Kidney (tissue), 14 donors: ENCODE data around the gene COL4A2. TPM values are rescaled to one million over a fixed set of nuclear protein-coding genes. Genes with fewer than 3 reads are reported as not detected.
A peak's percentile ranks its signal among the peaks of the same experiment; 100 is the strongest.

Experiments used
- DNase-seq, 5 donors: peaks; one replicate each; pipeline ENCODE4 v3.0.0-alpha.2; 2013 to 2020
- FAIRE-seq: peaks from 2 replicates; lab custom pipeline; 2012; peaks lifted over from hg19 to GRCh38; lab: Jason Lieb, UNC
- H3K27ac ChIP-seq, 2 donors: one replicate each; pipeline ENCODE4 v1.7.0; 2013; ENCODE audit warnings: low read depth in 2 of 2, low read length in 2 of 2, inconsistent platforms in 1 of 2
- H3K27me3 ChIP-seq: one replicate; pipeline ENCODE4 v1.7.1; 2013; ENCODE audit warnings: low read length, inconsistent platforms; ENCODE audit not compliant: control insufficient read depth, insufficient read depth
- H3K36me3 ChIP-seq, 3 donors: one replicate each; pipeline versions ENCODE4 v1.7.0 to v1.7.1; 2013; ENCODE audit warnings: low read length in 3 of 3, control low read depth in 1 of 3, inconsistent platforms in 1 of 3; ENCODE audit not compliant: insufficient read depth in 3 of 3, control insufficient read depth in 2 of 3
- H3K4me1 ChIP-seq, 3 donors: one replicate each; pipeline versions ENCODE4 v1.7.0 to v1.7.1; 2013; ENCODE audit warnings: low read length in 3 of 3, inconsistent platforms in 1 of 3, low read depth in 1 of 3; ENCODE audit not compliant: control insufficient read depth in 2 of 3, insufficient read depth in 2 of 3
- H3K4me3 ChIP-seq, 3 donors: one replicate each; pipeline versions ENCODE4 v1.7.0 to v1.8.1; 2013; ENCODE audit warnings: low read length in 3 of 3, control low read depth in 1 of 3, inconsistent platforms in 1 of 3
- H3K9ac ChIP-seq, 3 donors: one replicate each; pipeline versions ENCODE4 v1.7.0 to v1.7.1; 2013; ENCODE audit warnings: low read length in 3 of 3, control low read depth in 1 of 3, inconsistent platforms in 1 of 3
- H3K9me3 ChIP-seq, 3 donors: one replicate each; pipeline versions ENCODE4 v1.7.0 to v1.7.1; 2013; ENCODE audit warnings: low read length in 3 of 3, control low read depth in 1 of 3, inconsistent platforms in 1 of 3; ENCODE audit not compliant: control insufficient read depth in 2 of 3, insufficient read depth in 1 of 3
- CTCF ChIP-seq: IDR thresholded peaks from 3 replicates; pipeline ENCODE4 v1.5.1; 2012; ENCODE audit warnings: mild to moderate bottlenecking, moderate library complexity, borderline replicate concordance; ENCODE audit not compliant: insufficient read depth; ENCODE audit errors: extremely low read depth
- intact Hi-C: fragments of 100-400 bp; cut with DNase I; formaldehyde crosslinking; loops from one replicate; pipeline ENCODE4 v1.11.1; 2022
- polyA plus RNA-seq: library from polyadenylated mRNA; stranded (reverse); fragments of 350-450 nt; fragmentation: Illumina TruSeq; extraction: RNeasy Lipid Tissue Mini Kit (QIAGEN cat#74804); gene quantifications from one replicate; pipeline ENCODE4 v1.2.3, GENCODE V29; 2014; ENCODE audit warnings: low read depth, low replicate concordance; ENCODE audit not compliant: insufficient read depth
- total RNA-seq: library from RNA; stranded (reverse); fragmentation: NEBNext Ultra II Directional; extraction: Animal tissue kit (Norgen Biotek cat#: 25700); gene quantifications from one replicate; pipeline ENCODE4 v1.2.1, GENCODE V29; 2021
- donor health status: control.
- donor health status: control.
- donor health status: control.
- donor health status: control.
- donor health status: control.
- donor health status: DM: yes; HTN: yes; CAD: no.
- donor health status: Normal renal cell carcinoma (clear cell type).

Gene COL4A2
- total and polyA plus RNA-seq, 2 donors from 2014 or later: 126 to 265 TPM

GRCh38 chr13:110455444-110455843 lies 148.4 kb downstream of the COL4A2 start:
- Histone ChIP-seq H3K9me3 (no peaks in the 10 kb centered on the region), H3K9ac (no peak overlapping the region), H3K27me3 (no peaks in the 10 kb centered on the region), H3K36me3 (peaks cover 2 to 21% (median 7%) of the 10 kb centered on the region in 3 donors), H3K4me1 (no peaks in the 10 kb centered on the region), H3K27ac (no peak overlapping the region), H3K4me3 (no peak overlapping the region)
- FAIRE-seq (no peak), DNase-seq (peak in 1 of 5 donors; percentile 7)
- no peak for TF ChIP-seq CTCF
- intact Hi-C loops: no loop called here

- Histone ChIP-seq H3K27me3 (no peaks in the 10 kb centered on the region), H3K4me1 (no peaks in the 10 kb centered on the region), H3K4me3 (peak overlapping the region in 1 of 3 donors; percentile 20), H3K9ac (no peak overlapping the region), H3K27ac (no peak overlapping the region), H3K36me3 (peaks cover 2 to 21% (median 7%) of the 10 kb centered on the region in 3 donors), H3K9me3 (no peaks in the 10 kb centered on the region)
- FAIRE-seq (no peak), DNase-seq (peak; percentile 83 to 89 (median 86))
- intact Hi-C loops: no loop called here
- TF ChIP-seq CTCF: peak; percentile 81
Observed at GRCh38 chr13:110455941-110456340, 148.9 kb downstream of the COL4A2 start.

- intact Hi-C loops: no loop called here
- H3K4me3 ChIP-seq: no peak overlapping the region
- no peaks in the 10 kb centered on the region for H3K27me3 ChIP-seq
- no peaks in the 10 kb centered on the region for H3K4me1 ChIP-seq
- no peak overlapping the region for H3K27ac ChIP-seq
- no peak overlapping the region for H3K9ac ChIP-seq
- DNase-seq: peak in 1 of 5 donors; percentile 64
- no peak for FAIRE-seq
- no peaks in the 10 kb centered on the region for H3K9me3 ChIP-seq
- peaks cover 2 to 21% (median 7%) of the 10 kb centered on the region in 3 donors for H3K36me3 ChIP-seq
- no peak for TF ChIP-seq CTCF
Observed at GRCh38 chr13:110456550-110456949, 149.5 kb downstream of the COL4A2 start.

GRCh38 chr13:110457361-110457760 lies 150.3 kb downstream of the COL4A2 start:
- Histone ChIP-seq H3K27me3 (no peaks in the 10 kb centered on the region), H3K4me3 (no peak overlapping the region), H3K4me1 (no peaks in the 10 kb centered on the region), H3K9ac (no peak overlapping the region), H3K27ac (no peak overlapping the region), H3K36me3 (peaks cover 2 to 29% (median 10%) of the 10 kb centered on the region in 3 donors), H3K9me3 (no peaks in the 10 kb centered on the region)
- DNase-seq (peak in 1 of 5 donors; percentile 35), FAIRE-seq (no peak)
- no peak for TF ChIP-seq CTCF
- intact Hi-C loops: no loop called here
